HepG2 (cell line): ENCODE data around the gene ACAP3. TPM values are rescaled to one million over a fixed set of nuclear protein-coding genes. Genes with fewer than 3 reads are reported as not detected.

Experiments
- ARID4A ChIP-seq: sonication (generic); formaldehyde crosslinking; IDR thresholded peaks from 2 replicates; pipeline ENCODE4 v1.5.0; 2020; ENCODE audit warnings: mild to moderate bottlenecking, missing genetic modification reagents, borderline replicate concordance
- CEBPG ChIP-seq: IDR thresholded peaks from 2 replicates; pipeline ENCODE4 v1.6.1; 2016
- DMAP1 ChIP-seq: IDR thresholded peaks from 2 replicates; pipeline ENCODE4 v1.6.1; 2016
- FOXJ3 ChIP-seq: sonication (generic); formaldehyde crosslinking; IDR thresholded peaks from 2 replicates; pipeline ENCODE4 v1.4.0; 2020; ENCODE audit warnings: missing genetic modification reagents, mild to moderate bottlenecking, borderline replicate concordance
- HNF4A ChIP-seq: sonication (generic); formaldehyde crosslinking; IDR thresholded peaks from 2 replicates; pipeline ENCODE4 v1.4.0; 2020; ENCODE audit warnings: missing genetic modification reagents
- MIER2 ChIP-seq: IDR thresholded peaks from 2 replicates; pipeline ENCODE4 v1.6.1; 2016; ENCODE audit warnings: missing biosample characterization, missing genetic modification reagents
- PRDM15 ChIP-seq: sonication (generic); formaldehyde crosslinking; IDR thresholded peaks from 2 replicates; pipeline ENCODE4 v1.4.0; 2020; ENCODE audit warnings: missing genetic modification reagents
- RERE ChIP-seq: IDR thresholded peaks from 2 replicates; pipeline ENCODE4 v1.6.1; 2016; ENCODE audit warnings: low read depth, missing genetic modification reagents, missing compliant biosample characterization
- RNF2 ChIP-seq: fragments of 450-650 bp; conservative IDR thresholded peaks from 2 replicates; pipeline ENCODE4 v1.6.1; 2016; ENCODE audit warnings: low read depth
- SNAPC2 ChIP-seq: sonication (generic); formaldehyde crosslinking; IDR thresholded peaks from 2 replicates; pipeline ENCODE4 v1.8.1; 2022; ENCODE audit warnings: mild to moderate bottlenecking, missing genetic modification reagents
- SP1 ChIP-seq, 2 experiments: fragments of 450-650 bp in 1 of 2; sonication (generic) in 1 of 2; formaldehyde crosslinking in 1 of 2; IDR thresholded peaks; 2 replicates each; pipeline versions ENCODE4 v1.4.0 to v1.6.1; 2016 to 2020; ENCODE audit warnings: missing genetic modification reagents in 1 of 2
- TCF7 ChIP-seq: sonication (generic); IDR thresholded peaks from 2 replicates; pipeline ENCODE4 v1.6.1; 2016; ENCODE audit warnings: antibody characterized with exemption, low read depth
- ZNF513 ChIP-seq: sonication (generic); formaldehyde crosslinking; conservative IDR thresholded peaks from 2 replicates; pipeline ENCODE4 v1.5.0; 2020; ENCODE audit warnings: missing genetic modification reagents
- ZNF547 ChIP-seq: sonication (generic); formaldehyde crosslinking; IDR thresholded peaks from 2 replicates; pipeline ENCODE4 v1.5.1; 2020; ENCODE audit warnings: mild to moderate bottlenecking, missing genetic modification reagents
- ZNF773 ChIP-seq: sonication (generic); formaldehyde crosslinking; IDR thresholded peaks from 2 replicates; pipeline ENCODE4 v1.4.0; 2020; ENCODE audit warnings: missing genetic modification reagents, borderline replicate concordance
- polyA plus RNA-seq, 8 experiments: library from polyadenylated mRNA; depleted of rRNA in 3 of 8; stranded (reverse) in 7 of 8; unstranded in 1 of 8; fragments of >200 nt; fragmentation: Illumina TruSeq in 4 of 8; extraction: Trizol in 4 of 8; gene quantifications; 2 replicates each; pipeline versions ENCODE4 v1.2.1 to v1.2.3, GENCODE V29; 2011 to 2016; ENCODE audit warnings: low read depth in 4 of 8, missing spikeins in 1 of 8, mixed read lengths in 1 of 8; ENCODE audit not compliant: insufficient read depth in 1 of 8
- total RNA-seq, 5 experiments: library from RNA; depleted of rRNA; stranded (reverse); fragments of >200 nt; fragmentation: Illumina TruSeq; extraction: Trizol; gene quantifications; 2 replicates each; pipeline ENCODE4 v1.2.3, GENCODE V29; 2016; ENCODE audit warnings: low read depth in 1 of 5

The ACAP3 gene
- total and polyA plus RNA-seq, 2 of the 13 experiments (the other 11 are each of a cell fraction or from before 2014, with no cell fraction given) = 29.4 to 50.8 TPM

DNA sequence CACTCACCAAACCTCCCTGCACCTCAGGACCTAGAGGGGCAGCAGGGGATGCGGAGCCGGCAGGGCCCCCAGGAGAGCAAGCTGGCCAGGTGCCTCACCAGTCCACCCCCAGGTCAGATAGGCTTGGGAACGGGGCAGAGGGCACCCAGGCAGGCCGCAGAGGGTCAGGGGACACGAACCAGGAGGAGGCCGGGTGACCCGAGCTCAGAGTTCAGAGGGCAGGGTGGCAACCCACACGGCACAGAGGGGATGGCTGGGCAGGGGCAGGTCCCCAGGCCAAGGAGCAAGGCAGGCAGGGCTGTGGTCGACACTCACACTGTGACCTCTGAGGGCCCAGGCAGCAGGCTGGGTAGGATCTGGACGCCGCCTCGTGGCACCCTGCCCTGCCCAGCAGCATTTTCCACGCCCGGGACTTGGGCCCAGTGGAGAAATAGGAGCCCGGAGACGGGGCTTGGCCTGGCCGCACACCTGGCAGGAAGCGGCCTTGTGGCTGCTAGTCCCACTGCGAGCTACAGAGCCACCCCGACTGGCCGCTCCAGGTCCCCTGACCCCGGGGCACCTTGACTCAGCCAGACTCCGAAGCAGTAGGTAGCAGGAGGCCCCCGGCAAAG is 36.2 kb upstream of the ACAP3 start (continued):
- TF ChIP-seq SNAPC2 (CRISPR knock-in tag) (no peak), PRDM15 (CRISPR knock-in tag) (no peak), DMAP1 (CRISPR knock-in tag) (no peak), ZNF547 (CRISPR knock-in tag) (no peak), ZNF513 (CRISPR knock-in tag) (no peak), MIER2 (no peak), SP1 (IDR thresholded peaks at IDR 0.05) (no peak), SP1 (CRISPR knock-in tag; IDR thresholded peaks at IDR 0.05) (no peak), ARID4A (CRISPR knock-in tag) (0 out of 2 replicates have a peak, but pooled peaks have one; percentile 3), RNF2 (no peak), RERE (no peak), CEBPG (no peak), TCF7 (no peak), FOXJ3 (no peak), HNF4A (peak; percentile 13; the same call in 1 of the 2 replicates), ZNF773 (no peak)
